Esophagus squamous epithelium (tissue), 4 donors: ENCODE results near the gene STAT6.

Experiments
- CTCF ChIP-seq, 6 experiments: fragments of 450-650 bp in 4 of 6; fragments of 200-600 bp in 2 of 6; sonication (generic) in 2 of 6; IDR thresholded peaks; one replicate each; pipeline ENCODE4 v1.5.1; 2016 to 2019; ENCODE audit warnings: antibody characterized with exemption in 6 of 6, mild to moderate bottlenecking in 4 of 6, moderate library complexity in 4 of 6
- POLR2A ChIP-seq, 4 donors: fragments of 450-650 bp; IDR thresholded peaks; one replicate each; pipeline ENCODE4 v1.6.1; 2017; ENCODE audit warnings: antibody characterized with exemption in 4 of 4, mild to moderate bottlenecking in 4 of 4, moderate library complexity in 3 of 4

DNA sequence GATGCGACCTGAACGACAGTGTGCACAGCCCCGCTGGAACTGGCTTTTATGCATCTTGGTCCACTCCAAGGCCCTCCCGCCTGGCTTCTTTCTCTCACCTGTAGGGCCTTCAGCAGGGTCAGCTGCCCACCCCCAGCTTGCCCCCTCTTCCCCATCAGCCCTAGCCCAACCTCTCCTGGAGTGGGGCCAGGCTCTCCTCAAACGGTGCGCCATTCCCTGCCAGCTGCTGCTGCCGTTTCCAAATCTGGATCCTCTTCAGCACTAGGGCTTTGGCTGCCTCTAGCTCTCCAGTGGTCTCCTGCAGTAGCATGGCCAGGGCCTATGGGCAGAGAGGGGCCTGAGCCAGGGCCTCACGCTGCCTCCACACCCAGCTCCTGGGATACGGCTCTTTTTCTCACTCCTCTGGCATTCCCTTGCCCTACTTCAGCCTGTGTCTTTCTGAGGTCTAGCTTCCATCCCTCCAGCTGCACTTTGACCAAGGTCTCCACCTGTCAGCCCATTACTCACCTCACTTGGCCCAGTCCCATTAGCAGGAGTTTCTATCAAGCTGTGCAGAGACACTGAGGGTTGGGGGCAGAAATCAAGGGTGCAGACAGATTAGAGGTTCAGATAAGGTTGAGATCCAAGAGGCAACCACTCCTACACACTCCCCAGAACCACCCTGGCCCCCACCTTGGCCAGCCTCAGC is 5.0 kb downstream of the STAT6 start:
- no peak for TF ChIP-seq CTCF (IDR thresholded peaks at IDR 0.05)
- TF ChIP-seq POLR2A (IDR thresholded peaks at IDR 0.05) = no peak
